HG02759 (cell line): ENCODE data around the gene PDPK1.
"Not testable (repeated sequence)": the region's sequence is repeated elsewhere in the genome, so short reads cannot be mapped to it uniquely, and the experiment has no call there.

ENCODE experiments used
- ATAC-seq: cut with Tn5 transposase; IDR thresholded peaks from one replicate; pipeline ENCODE4 v1.9.1; 2021; ENCODE audit warnings: mild to moderate bottlenecking, moderate library complexity; ENCODE audit not compliant: unreplicated experiment

The PDPK1 gene

GRCh38 chr16:2586241-2586640 is 48.4 kb downstream of the PDPK1 start:
- no peak for ATAC-seq

GRCh38 chr16:2586901-2587480 is 49.2 kb downstream of the PDPK1 start:
- ATAC-seq, result no peak

DNA sequence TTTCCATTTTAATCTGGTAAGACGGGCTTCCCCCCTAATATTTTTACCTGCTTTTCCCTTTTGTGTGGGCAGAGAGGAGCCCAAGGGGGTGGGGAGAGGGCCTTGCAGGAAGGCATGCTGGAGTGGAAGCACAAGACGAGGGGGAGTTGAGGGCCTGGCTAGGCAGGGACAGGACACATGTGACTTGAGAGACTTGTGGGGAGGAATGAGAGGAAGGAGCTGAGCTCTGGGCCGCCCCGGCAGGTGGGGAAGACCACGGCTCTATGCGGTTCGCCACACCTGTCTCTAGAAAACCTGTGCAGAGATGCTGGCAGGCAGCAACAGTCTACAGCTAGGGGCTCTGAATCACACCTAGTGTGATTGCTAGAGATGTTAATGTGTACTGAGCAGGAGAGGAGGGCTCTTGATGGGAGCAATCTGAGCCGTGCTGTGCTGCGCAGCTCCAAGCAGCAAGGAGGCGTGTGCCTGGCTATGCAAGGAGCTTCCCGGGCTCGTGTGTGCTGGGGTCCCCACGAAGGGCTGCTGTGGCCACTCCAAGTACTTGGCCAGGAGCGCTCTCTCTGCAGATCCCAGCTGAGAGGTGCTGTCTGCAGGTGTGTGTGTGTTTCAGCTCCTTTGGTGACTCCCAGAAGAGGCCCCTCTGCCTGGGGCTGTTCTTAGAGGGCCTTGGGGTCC is 50.2 kb downstream of the PDPK1 start:
- no peak for ATAC-seq

- no peak for ATAC-seq
Measured at GRCh38 chr16:2591476-2592240, 53.8 kb downstream of the PDPK1 start.

DNA sequence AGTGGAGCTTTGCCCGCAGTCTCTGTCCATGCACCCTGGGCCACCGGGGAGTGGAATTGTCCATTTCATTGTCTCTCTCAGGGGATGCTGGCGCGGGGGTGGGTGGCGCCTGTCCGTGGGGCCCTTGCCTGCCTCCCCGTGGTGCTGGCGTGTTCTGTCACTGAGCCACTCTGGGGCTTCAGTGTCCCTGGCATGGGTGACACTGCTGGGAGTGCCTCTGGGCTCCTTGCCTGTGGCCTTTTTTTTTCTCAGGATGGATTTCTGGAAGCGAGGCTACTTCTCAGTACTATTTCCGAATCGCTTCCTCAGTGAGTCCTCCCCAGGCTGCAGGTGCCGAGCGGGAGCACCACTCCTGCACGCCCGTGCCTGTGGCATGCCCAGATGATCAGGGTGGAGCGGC is 55.0 kb downstream of the PDPK1 start:
- ATAC-seq, result no peak

GRCh38 chr16:2595393-2596205 is 57.8 kb downstream of the PDPK1 start:
- ATAC-seq, result no peak

GRCh38 chr16:2596747-2597559 is 59.1 kb downstream of the PDPK1 start:
- no peak for ATAC-seq

DNA sequence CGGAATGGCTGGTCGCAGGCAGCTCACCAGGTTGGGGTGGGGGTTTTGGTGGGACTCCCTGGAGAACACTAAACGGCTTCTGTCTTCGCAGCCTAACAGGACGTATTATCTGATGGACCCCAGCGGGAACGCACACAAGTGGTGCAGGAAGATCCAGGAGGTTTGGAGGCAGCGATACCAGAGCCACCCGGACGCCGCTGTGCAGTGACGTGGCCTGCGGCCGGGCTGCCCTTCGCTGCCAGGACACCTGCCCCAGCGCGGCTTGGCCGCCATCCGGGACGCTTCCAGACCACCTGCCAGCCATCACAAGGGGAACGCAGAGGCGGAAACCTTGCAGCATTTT is 59.7 kb downstream of the PDPK1 start:
- no peak for ATAC-seq

DNA sequence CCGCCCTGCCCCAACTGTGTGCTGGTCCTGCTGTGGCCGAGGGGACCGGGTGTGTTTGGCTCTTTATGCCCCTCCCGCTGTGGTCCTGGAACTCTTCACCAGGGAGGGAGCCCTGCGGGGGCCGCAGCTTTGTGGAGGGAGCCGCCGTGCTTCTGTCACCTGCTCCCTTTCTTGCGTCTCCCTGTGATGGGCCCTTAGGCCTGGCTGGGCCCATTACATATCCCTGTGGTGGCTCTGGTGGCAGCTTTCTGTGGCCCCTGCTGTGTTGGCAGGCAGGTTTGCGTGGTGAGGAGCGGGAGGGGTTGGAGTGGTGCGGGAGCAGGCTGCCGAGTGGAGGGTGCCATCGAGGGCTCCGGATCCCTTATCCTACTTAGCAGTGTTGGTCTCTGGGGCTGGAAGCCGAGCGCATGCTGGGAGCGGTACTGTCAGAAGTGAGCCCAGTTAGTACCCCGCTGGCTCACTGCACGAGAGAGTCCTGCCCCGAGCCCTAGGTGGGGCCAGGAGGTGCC is 60.4 kb downstream of the PDPK1 start:
- ATAC-seq, result no peak

- no peak for ATAC-seq
Measured at GRCh38 chr16:2598723-2599122, 60.9 kb downstream of the PDPK1 start.

DNA sequence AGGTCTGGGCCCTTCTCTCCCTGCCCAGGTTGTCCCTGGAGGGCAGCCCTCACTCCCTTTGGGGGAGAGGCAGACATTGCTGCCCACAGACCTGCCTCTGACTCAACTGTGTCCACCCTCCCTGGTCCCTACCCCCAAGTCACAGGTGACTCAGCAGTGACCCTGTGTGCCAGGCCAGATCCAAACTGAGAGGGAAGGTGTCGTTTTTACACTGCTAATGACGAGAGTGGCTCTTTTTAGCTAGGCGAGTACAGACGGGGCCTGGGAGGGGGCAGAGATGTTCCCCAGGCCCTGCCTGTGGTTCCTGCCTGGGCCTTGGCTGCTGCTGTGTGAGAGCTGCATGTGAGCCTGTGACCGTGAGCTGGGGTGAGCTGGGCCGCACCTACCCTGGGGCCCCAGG is 61.3 kb downstream of the PDPK1 start:
- ATAC-seq, result not testable (repeated sequence)

GRCh38 chr16:2599785-2600184 is 62.0 kb downstream of the PDPK1 start:
- ATAC-seq, result not testable (repeated sequence)

GRCh38 chr16:2601301-2602025 is 63.6 kb downstream of the PDPK1 start:
- ATAC-seq, result not testable (repeated sequence)

- ATAC-seq, result not testable (repeated sequence)
Measured at GRCh38 chr16:2602175-2602574, 64.4 kb downstream of the PDPK1 start.

GRCh38 chr16:2603165-2604015 is 65.6 kb downstream of the PDPK1 start:
- ATAC-seq, result peak; percentile 76

DNA sequence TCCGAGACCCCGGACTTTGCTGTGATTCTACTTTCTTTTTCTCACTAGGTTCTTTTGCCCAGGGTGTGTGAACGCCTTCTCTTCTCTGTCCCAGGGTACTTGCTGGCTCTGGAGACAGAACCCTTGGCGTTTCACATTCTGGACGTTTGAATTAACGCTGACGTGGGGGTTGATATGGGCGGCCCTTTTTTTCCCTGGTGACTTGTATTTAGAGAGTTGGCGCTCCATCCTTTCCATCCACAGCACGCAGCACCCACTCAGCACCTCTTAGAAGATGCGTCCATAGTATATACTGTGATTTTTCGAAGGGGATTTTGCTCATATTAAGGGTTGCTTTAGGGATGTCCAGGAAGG is 66.2 kb downstream of the PDPK1 start:
- ATAC-seq, result not testable (repeated sequence)

- ATAC-seq, result peak; percentile 39
Measured at GRCh38 chr16:2606820-2607219, 69.0 kb downstream of the PDPK1 start.

- ATAC-seq, result not testable (repeated sequence)
Measured at GRCh38 chr16:2609345-2609744, 71.5 kb downstream of the PDPK1 start.
